OCI-LY7 (cell line): Measurements from ENCODE around the gene PATJ. TPM values are rescaled to one million over a fixed set of nuclear protein-coding genes. Genes with fewer than 3 reads are reported as not detected.

Experiments
- BruUV-seq: library from RNA; stranded (reverse); fragments of 400-500 nt; replicated peaks from 2 replicates; lab custom pipeline; 2021; lab: Mats Ljungman, UMichigan
- CTCF ChIA-PET: fragments of 300-600 bp; sonication (Branson Sonifier 250); formaldehyde crosslinking; loops from one replicate; lab custom pipeline; 2022; ENCODE audit warnings: antibody characterized with exemption; ENCODE audit not compliant: unreplicated experiment; lab: Charles Lee
- POLR2A ChIA-PET: fragments of 300-600 bp; sonication (Branson Sonifier 250); formaldehyde crosslinking; loops from one replicate; lab custom pipeline; 2022; ENCODE audit warnings: antibody characterized with exemption; lab: Charles Lee
- DNase-seq: peaks from one replicate; pipeline ENCODE4 v3.0.0-alpha.2; 2015; ENCODE audit warnings: low spot score
- H2AFZ ChIP-seq: fragments of 200-600 bp; sonication (generic), shearing (Covaris generic); 2 replicates; pipeline ENCODE4 v1.6.1; 2014; ENCODE audit warnings: mild to moderate bottlenecking, antibody characterized with exemption, low read length, moderate library complexity
- H3K27ac ChIP-seq: fragments of 200-600 bp; sonication (generic); 2 replicates; pipeline ENCODE4 v1.5.1; 2014; ENCODE audit warnings: mixed run types, low read depth, mild to moderate bottlenecking, moderate library complexity, low read length, inconsistent platforms; ENCODE audit not compliant: poor library complexity, severe bottlenecking
- H3K36me3 ChIP-seq: fragments of 200-600 bp; sonication (generic); 2 replicates; pipeline ENCODE4 v1.6.1; 2014; ENCODE audit warnings: mild to moderate bottlenecking, antibody characterized with exemption, low read length, moderate library complexity, mixed read lengths; ENCODE audit not compliant: insufficient read depth
- H3K4me1 ChIP-seq: fragments of 200-600 bp; sonication (generic); 2 replicates; pipeline ENCODE4 v1.5.1; 2014; ENCODE audit warnings: mild to moderate bottlenecking, low read length; ENCODE audit not compliant: insufficient read depth, poor library complexity, severe bottlenecking
- H3K4me2 ChIP-seq: fragments of 200-600 bp; sonication (generic); 2 replicates; pipeline ENCODE4 v1.6.1; 2014; ENCODE audit warnings: mild to moderate bottlenecking, low read length
- H3K4me3 ChIP-seq: fragments of 200-600 bp; sonication (generic); 2 replicates; pipeline ENCODE4 v1.5.1; 2014; ENCODE audit warnings: mild to moderate bottlenecking, low read depth, low read length; ENCODE audit not compliant: poor library complexity, severe bottlenecking
- H3K79me2 ChIP-seq: fragments of 200-600 bp; sonication (generic); 2 replicates; pipeline ENCODE4 v1.6.1; 2016; ENCODE audit warnings: low read depth, mild to moderate bottlenecking, low read length, moderate library complexity, mixed read lengths; ENCODE audit not compliant: insufficient read depth
- H3K9me2 ChIP-seq: fragments of 200-600 bp; sonication (generic); 2 replicates; pipeline ENCODE4 v1.6.1; 2016; ENCODE audit warnings: mild to moderate bottlenecking, low read length, mixed read lengths; ENCODE audit not compliant: insufficient read depth
- H3K9me3 ChIP-seq: fragments of 200-600 bp; sonication (generic); 2 replicates; pipeline ENCODE4 v1.6.1; 2014; ENCODE audit warnings: mild to moderate bottlenecking, mixed run types, low read length, mixed read lengths
- H4K20me1 ChIP-seq: fragments of 200-600 bp; sonication (generic); 2 replicates; pipeline ENCODE4 v1.6.1; 2014; ENCODE audit warnings: mild to moderate bottlenecking, antibody characterized with exemption, low read length, moderate library complexity, mixed read lengths; ENCODE audit not compliant: insufficient read depth
- EZH2phosphoT487 ChIP-seq: fragments of 200-600 bp; sonication (generic); IDR thresholded peaks from 2 replicates; pipeline ENCODE4 v1.6.1; 2018; ENCODE audit warnings: low read depth, borderline replicate concordance, mild to moderate bottlenecking, mixed run types, antibody characterized with exemption, low read length, moderate library complexity, mixed read lengths
- intact Hi-C: fragments of 100-400 bp; cut with micrococcal nuclease; formaldehyde crosslinking; loops from one replicate; pipeline ENCODE4 v1.10.0; 2022; ENCODE audit not compliant: unreplicated experiment
- total RNA-seq, 2 experiments: library from RNA; depleted of rRNA in 1 of 2; stranded (reverse); fragments of >200 nt in 1 of 2; shearing (Covaris generic) in 1 of 2; gene quantifications; 2 replicates each; pipeline ENCODE4 v1.2.3, GENCODE V29; 2014 to 2022
- TF ChIP-seq, protein P1 (sequence below): fragments of 200-600 bp; sonication (generic); conservative IDR thresholded peaks from 2 replicates; pipeline ENCODE4 v1.5.1; 2014; ENCODE audit warnings: mild to moderate bottlenecking, antibody characterized with exemption, low read length, moderate library complexity, mixed read lengths

PATJ gene
- total RNA-seq, 2 experiments from 2014 or later = 0.95 to 4.0 TPM

- H3K79me2 ChIP-seq = no peaks in the 10 kb centered on the region
- POLR2A ChIA-PET = no interaction called here
- no peak for DNase-seq
These were observed 184.3 kb downstream of the PATJ start for GRCh38 chr1:61926597-61926996.

GRCh38 chr1:61930116-61930645 is 187.9 kb downstream of the PATJ start:
- no peaks in the 10 kb centered on the region for H3K9me3 ChIP-seq
- no peaks in the 10 kb centered on the region for H3K4me1 ChIP-seq
- H3K4me3 ChIP-seq = no peak overlapping the region
- intact Hi-C loops = no loop called here
- no peak overlapping the region for H2AFZ ChIP-seq
- POLR2A ChIA-PET = no interaction called here
- TF ChIP-seq, protein P1, sequence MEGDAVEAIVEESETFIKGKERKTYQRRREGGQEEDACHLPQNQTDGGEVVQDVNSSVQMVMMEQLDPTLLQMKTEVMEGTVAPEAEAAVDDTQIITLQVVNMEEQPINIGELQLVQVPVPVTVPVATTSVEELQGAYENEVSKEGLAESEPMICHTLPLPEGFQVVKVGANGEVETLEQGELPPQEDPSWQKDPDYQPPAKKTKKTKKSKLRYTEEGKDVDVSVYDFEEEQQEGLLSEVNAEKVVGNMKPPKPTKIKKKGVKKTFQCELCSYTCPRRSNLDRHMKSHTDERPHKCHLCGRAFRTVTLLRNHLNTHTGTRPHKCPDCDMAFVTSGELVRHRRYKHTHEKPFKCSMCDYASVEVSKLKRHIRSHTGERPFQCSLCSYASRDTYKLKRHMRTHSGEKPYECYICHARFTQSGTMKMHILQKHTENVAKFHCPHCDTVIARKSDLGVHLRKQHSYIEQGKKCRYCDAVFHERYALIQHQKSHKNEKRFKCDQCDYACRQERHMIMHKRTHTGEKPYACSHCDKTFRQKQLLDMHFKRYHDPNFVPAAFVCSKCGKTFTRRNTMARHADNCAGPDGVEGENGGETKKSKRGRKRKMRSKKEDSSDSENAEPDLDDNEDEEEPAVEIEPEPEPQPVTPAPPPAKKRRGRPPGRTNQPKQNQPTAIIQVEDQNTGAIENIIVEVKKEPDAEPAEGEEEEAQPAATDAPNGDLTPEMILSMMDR = no peak
- no peak for TF ChIP-seq EZH2phosphoT487
- H3K36me3 ChIP-seq = no peaks in the 10 kb centered on the region
- CTCF ChIA-PET = no interaction called here
- no peak overlapping the region for H3K27ac ChIP-seq
- no peaks in the 10 kb centered on the region for H4K20me1 ChIP-seq
- H3K79me2 ChIP-seq = no peaks in the 10 kb centered on the region
- no peaks in the 10 kb centered on the region for H3K9me2 ChIP-seq
- DNase-seq = no peak
- H3K4me2 ChIP-seq = no peak overlapping the region
- BruUV-seq = no TSS peak

More at GRCh38 chr1:61926597-61926996, 184.3 kb downstream of the PATJ start:
- Histone ChIP-seq H3K9me3 (no peaks in the 10 kb centered on the region), H3K9me2 (no peaks in the 10 kb centered on the region), H3K4me1 (no peaks in the 10 kb centered on the region), H3K4me3 (no peak overlapping the region), H3K27ac (no peak overlapping the region), H4K20me1 (no peaks in the 10 kb centered on the region), H3K36me3 (no peaks in the 10 kb centered on the region), H3K4me2 (no peak overlapping the region), H2AFZ (no peak overlapping the region)
- intact Hi-C loops = no loop called here
- CTCF ChIA-PET = no interaction called here
- BruUV-seq = no TSS peak
- TF ChIP-seq, protein P1 = no peak
- TF ChIP-seq EZH2phosphoT487 = no peak

- intact Hi-C loops = no loop called here
- H3K9me3 ChIP-seq = no peaks in the 10 kb centered on the region
- no peak overlapping the region for H3K27ac ChIP-seq
- no peak overlapping the region for H3K4me2 ChIP-seq
- no peak for DNase-seq
- no peak overlapping the region for H3K4me3 ChIP-seq
- H3K9me2 ChIP-seq = no peaks in the 10 kb centered on the region
- CTCF ChIA-PET = no interaction called here
- H3K36me3 ChIP-seq = no peaks in the 10 kb centered on the region
- TF ChIP-seq, protein P1 = no peak
- no peak for TF ChIP-seq EZH2phosphoT487
- H3K79me2 ChIP-seq = no peaks in the 10 kb centered on the region
- no peak overlapping the region for H2AFZ ChIP-seq
- no peaks in the 10 kb centered on the region for H3K4me1 ChIP-seq
- no peaks in the 10 kb centered on the region for H4K20me1 ChIP-seq
- BruUV-seq = no TSS peak
- POLR2A ChIA-PET = no interaction called here
These were observed 189.5 kb downstream of the PATJ start for GRCh38 chr1:61931587-61932279.
